GM23338 (cell line): ENCODE data around the gene ASIC3.

Experiments
- CREB1 ChIP-seq: fragments of 250-450 bp; sonication (Bioruptor Pico); IDR thresholded peaks from 2 replicates; pipeline ENCODE4 v1.5.0; 2020; ENCODE audit warnings: low read depth, mild to moderate bottlenecking, moderate library complexity
- CTCF ChIP-seq, 2 experiments: fragments of 200-600 bp in 1 of 2; sonication (generic) in 1 of 2; conservative IDR thresholded peaks; 2 replicates each; pipeline versions ENCODE4 v1.5.1 to v1.6.1; 2016 to 2017; ENCODE audit warnings: antibody characterized with exemption in 2 of 2, low read depth in 2 of 2, mild to moderate bottlenecking in 2 of 2, moderate library complexity in 1 of 2
- EZH2 ChIP-seq: fragments of 200-600 bp; sonication (generic); IDR thresholded peaks from one replicate; pipeline ENCODE4 v1.8.0; 2017; ENCODE audit warnings: antibody characterized with exemption, mild to moderate bottlenecking, low read depth; ENCODE audit not compliant: unreplicated experiment
- EZH2phosphoT487 ChIP-seq: fragments of 200-600 bp; sonication (generic); IDR thresholded peaks from one replicate; pipeline ENCODE4 v1.8.1; 2018; ENCODE audit warnings: antibody characterized with exemption; ENCODE audit not compliant: unreplicated experiment
- JUNB ChIP-seq: IDR thresholded peaks from one replicate; pipeline ENCODE4 v1.6.1; 2016; ENCODE audit warnings: antibody characterized with exemption; ENCODE audit not compliant: unreplicated experiment
- NANOG ChIP-seq: IDR thresholded peaks from 2 replicates; pipeline ENCODE4 v1.6.1; 2016; ENCODE audit warnings: antibody characterized with exemption, borderline replicate concordance
- POLR2AphosphoS5 ChIP-seq: IDR thresholded peaks from 2 replicates; pipeline ENCODE4 v1.6.1; 2016; ENCODE audit warnings: antibody characterized with exemption, low read depth
- REST ChIP-seq: IDR thresholded peaks from one replicate; pipeline ENCODE4 v1.6.1; 2018; ENCODE audit warnings: antibody characterized with exemption; ENCODE audit not compliant: unreplicated experiment
- STAT1 ChIP-seq: IDR thresholded peaks from one replicate; pipeline ENCODE4 v1.6.1; 2016; ENCODE audit warnings: antibody characterized with exemption; ENCODE audit not compliant: unreplicated experiment
- ZNF114 ChIP-seq: fragments of 250-450 bp; sonication (Bioruptor Pico); IDR thresholded peaks from 2 replicates; pipeline ENCODE4 v1.5.0; 2020; ENCODE audit warnings: mild to moderate bottlenecking, moderate library complexity
- ZNF331 ChIP-seq: fragments of 250-450 bp; sonication (Bioruptor Pico); IDR thresholded peaks from 2 replicates; pipeline ENCODE4 v1.5.0; 2020; ENCODE audit warnings: low read depth, mild to moderate bottlenecking, moderate library complexity
- ZNF462 ChIP-seq: fragments of 250-450 bp; sonication (Bioruptor Pico); IDR thresholded peaks from 2 replicates; pipeline ENCODE4 v1.5.0; 2020; ENCODE audit warnings: mild to moderate bottlenecking, moderate library complexity

GRCh38 chr7:151045262-151045661 lies 3.1 kb upstream of the ASIC3 start:
- TF ChIP-seq POLR2AphosphoS5: no peak
- TF ChIP-seq CTCF (conservative IDR thresholded peaks at IDR 0.05; ENCODE audit: low read depth in 2 of 2): no peak
- TF ChIP-seq EZH2: no peak
- no peak for TF ChIP-seq REST
- TF ChIP-seq EZH2phosphoT487: no peak
- no peak for TF ChIP-seq JUNB
- no peak for TF ChIP-seq CREB1 (CRISPR knock-in tag)
- no peak for TF ChIP-seq ZNF114 (CRISPR knock-in tag)
- TF ChIP-seq STAT1: no peak
- TF ChIP-seq ZNF331 (CRISPR knock-in tag): no peak
- no peak for TF ChIP-seq NANOG
- no peak for TF ChIP-seq ZNF462
